Stimulated activated CD4-positive, alpha-beta T cell treated with anti-CD3 and anti-CD28 coated beads, TNF-alpha, amount 100 ng/mL, for 4 hours (primary cell): ENCODE measurements around the gene HMCN1.

ENCODE experiments used
- DNase-seq, 3 experiments: peaks; one replicate each; pipeline ENCODE4 v3.0.0-alpha.2; 2020; ENCODE audit warnings: low read depth in 3 of 3

HMCN1 gene

GRCh38 chr1:186240436-186240835, 506.2 kb downstream of the HMCN1 start:
- no peak for DNase-seq
